Heart left ventricle (tissue), 13 donors: ENCODE data around the gene PSPH.

Experiments used
- CTCF ChIP-seq, 12 donors: fragments of 200-600 bp; sonication (generic) in 4 of 12; IDR thresholded peaks; one replicate each; pipeline versions ENCODE4 v1.5.0 to v1.8.0; 2018 to 2022; ENCODE audit warnings: antibody characterized with exemption in 12 of 12, mild to moderate bottlenecking in 5 of 12
- POLR2A ChIP-seq, 2 donors: fragments of 450-650 bp; IDR thresholded peaks; one replicate each; pipeline ENCODE4 v1.6.1; 2017; ENCODE audit warnings: antibody characterized with exemption in 2 of 2, mild to moderate bottlenecking in 2 of 2, moderate library complexity in 2 of 2
- donor health status: ischemic (EF 13 %, LVEDD 7.1; RV severe dilation, severe dysfunction).
- donor health status: DM: no; HTN: yes; CAD: no.
- donor health status: DM: no; HTN: no; CAD: no.
- donor health status: ischemic (EF 25% LVEDD 6.9; RV normal size, moderate dysfunction).
- donor health status: ischemic (EF 25% LVEDD 5.7; RV mildly dilated, moderate dysfunction).
- donor health status: ischemic (EF 35%, LVEDD 5.7; RV mildly dilated, moderate dysfunction).
- donor health status: nonischemic (EF 11% LVEDD 7.7; RV severe dilation, severe dysfunction).
- donor health status: DM: yes; HTN: yes; CAD: no.
- donor health status: PGD.
- donor health status: ischemic (EF 29% LVEDD 5.4; RV normal size, mild dysfunction).
- donor health status: nonischemic (EF 23%, LVEDD 6.1; RV moderate dilation, normal function).

GRCh38 chr7:56078196-56078595 lies 27.0 kb upstream of the PSPH start:
- TF ChIP-seq CTCF (IDR thresholded peaks at IDR 0.05) (no peak), POLR2A (IDR thresholded peaks at IDR 0.05) (no peak)
